B cell (primary cell): Measurements from ENCODE around the gene NCOA1. TPM values are rescaled to one million over a fixed set of nuclear protein-coding genes. Genes with fewer than 3 reads are reported as not detected.

Experiments
- ATAC-seq: fragments of 200-7000 bp; cut with Tn5 transposase; one replicate; pipeline ENCODE4 v1.10.0; 2021; ENCODE audit warnings: low read depth, mild to moderate bottlenecking, moderate number of reproducible peaks, moderate library complexity
- CTCF ChIA-PET: fragments of 350-600 bp; sonication (Branson Sonifier 250); formaldehyde crosslinking; loops from one replicate; lab custom pipeline; 2021; ENCODE audit warnings: antibody characterized with exemption, inconsistent platforms; lab: Charles Lee
- POLR2A ChIA-PET: fragments of 350-600 bp; sonication (Branson Sonifier 250); formaldehyde crosslinking; loops from one replicate; lab custom pipeline; 2021; ENCODE audit warnings: antibody characterized with exemption; lab: Charles Lee
- DNase-seq: peaks from one replicate; pipeline ENCODE4 v3.0.0; 2013
- H2AFZ ChIP-seq: 2 replicates; pipeline ENCODE4 v1.6.1; 2012; ENCODE audit warnings: mild to moderate bottlenecking, low read depth, low read length; ENCODE audit not compliant: insufficient read depth, poor library complexity, severe bottlenecking
- H3K27ac ChIP-seq, 2 donors: 1 replicate in 1 of 2; 2 replicates in 1 of 2; pipeline ENCODE4 v1.5.1; 2012 to 2013; ENCODE audit warnings: low read length in 2 of 2, mild to moderate bottlenecking in 2 of 2, moderate library complexity in 1 of 2
- H3K27me3 ChIP-seq, 4 experiments: fragments of 200-600 bp in 1 of 4; sonication (generic) in 1 of 4; replicated peaks in 1 of 4; 1 replicate in 2 of 4; 2 replicates in 2 of 4; pipeline versions ENCODE4 v1.6.1 to v1.7.0; 2013 to 2016; ENCODE audit warnings: low read length in 3 of 4, mild to moderate bottlenecking in 2 of 4, mixed read lengths in 1 of 4, moderate library complexity in 1 of 4; ENCODE audit not compliant: insufficient read depth in 4 of 4, control insufficient read depth in 3 of 4; ENCODE audit errors: control extremely low read depth in 1 of 4
- H3K36me3 ChIP-seq, 2 experiments: replicated peaks in 1 of 2; 1 replicate in 1 of 2; 2 replicates in 1 of 2; pipeline versions ENCODE4 v1.6.1 to v1.7.1; 2013; ENCODE audit warnings: low read length in 1 of 2; ENCODE audit not compliant: insufficient read depth in 2 of 2, control insufficient read depth in 1 of 2; ENCODE audit errors: control extremely low read depth in 1 of 2, extremely low read depth in 1 of 2
- H3K4me1 ChIP-seq, 2 donors: fragments of 200-600 bp in 1 of 2; sonication (generic) in 1 of 2; 1 replicate in 1 of 2; 2 replicates in 1 of 2; pipeline versions ENCODE4 v1.5.1 to v1.6.1; 2013 to 2017; ENCODE audit warnings: low read length in 2 of 2; ENCODE audit not compliant: control insufficient read depth in 2 of 2, insufficient read depth in 2 of 2
- H3K4me2 ChIP-seq: replicated peaks from 2 replicates; pipeline ENCODE3; 2012; ENCODE audit warnings: mild to moderate bottlenecking, low read depth, low read length; ENCODE audit not compliant: poor library complexity, severe bottlenecking
- H3K4me3 ChIP-seq, 5 experiments: fragments of 200-600 bp in 1 of 5; sonication (generic) in 1 of 5; 1 replicate in 3 of 5; 2 replicates in 2 of 5; pipeline versions ENCODE4 v1.5.1 to v1.7.0; 2011 to 2016; ENCODE audit warnings: low read length in 4 of 5, mild to moderate bottlenecking in 4 of 5, low read depth in 2 of 5, control low read depth in 1 of 5, moderate library complexity in 1 of 5; ENCODE audit not compliant: insufficient read depth in 1 of 5; ENCODE audit errors: control extremely low read depth in 1 of 5, extremely low read depth in 1 of 5
- H3K79me2 ChIP-seq: fragments of 200-600 bp; sonication (generic); one replicate; pipeline ENCODE4 v1.6.0; 2016; ENCODE audit warnings: low read length; ENCODE audit not compliant: control insufficient read depth, insufficient read depth
- H3K9ac ChIP-seq: fragments of 200-600 bp; sonication (generic); 2 replicates; pipeline ENCODE4 v1.6.1; 2017; ENCODE audit warnings: mild to moderate bottlenecking, low read length, moderate library complexity
- H3K9me3 ChIP-seq, 3 donors: one replicate each; pipeline versions ENCODE4 v1.6.1 to v1.7.1; 2013; ENCODE audit warnings: low read length in 2 of 3; ENCODE audit not compliant: control insufficient read depth in 2 of 3, insufficient read depth in 1 of 3; ENCODE audit errors: control extremely low read depth in 1 of 3
- H4K20me1 ChIP-seq: 2 replicates; pipeline ENCODE4 v1.6.0; 2012; ENCODE audit warnings: mild to moderate bottlenecking, low read length; ENCODE audit not compliant: insufficient read depth, control insufficient read depth, poor library complexity, severe bottlenecking
- H3K27ac Mint-ChIP-seq: one replicate; pipeline ENCODE4 v1.8.0; 2021; ENCODE audit warnings: mixed read lengths
- H3K27me3 Mint-ChIP-seq: one replicate; pipeline ENCODE4 v1.8.0; 2021; ENCODE audit warnings: mixed read lengths
- H3K4me1 Mint-ChIP-seq: one replicate; pipeline ENCODE4 v1.8.0; 2021; ENCODE audit warnings: mixed read lengths
- H3K4me3 Mint-ChIP-seq: one replicate; pipeline ENCODE4 v1.8.0; 2021; ENCODE audit warnings: mixed read lengths
- H3K9me3 Mint-ChIP-seq: one replicate; pipeline ENCODE4 v1.8.0; 2022; ENCODE audit warnings: mixed read lengths; ENCODE audit not compliant: insufficient read depth
- EZH2 ChIP-seq: IDR thresholded peaks from 2 replicates; pipeline ENCODE4 v1.6.1; 2012; ENCODE audit warnings: borderline replicate concordance, low read depth, mild to moderate bottlenecking, moderate library complexity, low read length; ENCODE audit not compliant: insufficient read depth, poor library complexity, severe bottlenecking
- WGBS: methylation state at CpG from one replicate; pipeline ENCODE4 v1.1.5; 2013; ENCODE audit warnings: missing lambda C conversion rate; ENCODE audit not compliant: insufficient coverage; 5-methylcytosine and 5-hydroxymethylcytosine counted together
- intact Hi-C: fragments of 100-400 bp; cut with micrococcal nuclease; formaldehyde crosslinking; loops from one replicate; pipeline ENCODE4 v1.10.0; 2022
- polyA plus RNA-seq: library from polyadenylated mRNA; depleted of rRNA; stranded (reverse); fragments of >200 nt; gene quantifications from 2 replicates; pipeline ENCODE4 v1.2.3, GENCODE V29; 2012
- total RNA-seq, 2 donors: library from RNA; stranded (reverse); fragments of 120-200 nt in 1 of 2; gene quantifications; 1 replicate in 1 of 2; 2 replicates in 1 of 2; pipeline versions ENCODE4 v1.2.3 to v1.2.4, GENCODE V29; 2013 to 2022
- TF ChIP-seq, protein P1 (sequence below): fragments of 200-600 bp; IDR thresholded peaks from one replicate; pipeline ENCODE4 v1.8.0; 2022; ENCODE audit warnings: antibody characterized with exemption, mild to moderate bottlenecking

Gene NCOA1
- total and polyA plus RNA-seq, 2 donors (not counting 1 experiment from before 2014, with no cell fraction given) = 11.6 to 49.1 TPM

DNA sequence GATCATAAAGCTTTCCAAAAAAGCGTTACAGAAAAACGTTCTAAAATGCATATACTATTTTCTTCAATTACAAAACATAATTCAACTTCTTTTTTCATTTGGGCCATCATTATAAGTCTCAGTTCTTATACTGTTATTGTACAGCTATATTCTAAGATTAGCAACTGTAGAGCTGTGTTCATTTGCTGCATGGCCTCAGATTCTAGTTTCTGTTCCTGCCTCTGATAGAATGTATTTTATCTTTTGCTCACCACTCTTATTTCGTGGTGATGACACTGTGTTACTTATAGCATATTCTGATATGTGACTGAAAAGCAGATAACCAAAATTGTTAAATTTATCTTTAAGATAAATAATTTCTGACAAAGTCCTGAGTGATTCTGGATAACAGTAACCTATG, 234.9 kb downstream of the NCOA1 start:
- no CpG with 5 or more reads among the region's 3 CpGs for WGBS

DNA sequence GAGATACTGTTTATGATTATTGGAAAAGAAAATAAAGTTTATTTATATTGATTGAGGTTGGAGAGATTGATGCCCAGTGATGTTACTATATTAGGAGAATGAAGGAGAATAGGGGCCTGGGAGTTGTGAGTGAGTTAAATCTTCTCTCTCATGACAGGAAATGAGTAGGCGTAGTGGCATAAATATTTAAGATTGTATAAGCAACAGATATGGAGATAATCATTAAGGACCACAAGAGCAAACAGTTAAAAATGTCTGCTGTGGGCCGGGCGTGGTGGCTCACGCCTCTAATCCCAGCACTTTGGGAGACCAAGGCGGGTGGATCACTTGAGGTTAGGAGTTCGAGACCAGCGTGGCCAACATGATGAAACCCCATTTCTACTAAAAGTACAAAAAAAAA, 239.4 kb downstream of the NCOA1 start:
- Histone ChIP-seq H4K20me1 (no peaks in the 10 kb centered on the region), H3K27me3 (no peaks in the 10 kb centered on the region), H3K4me3 (no peak overlapping the region), H3K27ac (no peak overlapping the region), H3K9me3 (no peaks in the 10 kb centered on the region), H3K4me1 (no peaks in the 10 kb centered on the region), H2AFZ (no peak overlapping the region), H3K36me3 (peaks cover 4 to 25% of the 10 kb centered on the region in 2 experiments), H3K4me2 (no peak overlapping the region), H3K9ac (no peak overlapping the region), H3K79me2 (no peaks in the 10 kb centered on the region)
- H3K4me1 Mint-ChIP-seq = no peaks in the 10 kb centered on the region
- ATAC-seq (no peak), DNase-seq (no peak)
- no peak overlapping the region for H3K27ac Mint-ChIP-seq
- ChIA-PET CTCF (interaction anchor here (0.7 kb wide), 1 partner anchor 20 kb away, joined by 3 read pairs; no protein-coding TSS in a partner anchor), POLR2A (no interaction called here)
- WGBS = 100% methylated on average over 1 of the region's 7 CpGs
- intact Hi-C loops = no loop called here
- H3K4me3 Mint-ChIP-seq = no peak overlapping the region
- no peaks in the 10 kb centered on the region for H3K9me3 Mint-ChIP-seq
- TF ChIP-seq EZH2 = no peak
- TF ChIP-seq, protein P1, sequence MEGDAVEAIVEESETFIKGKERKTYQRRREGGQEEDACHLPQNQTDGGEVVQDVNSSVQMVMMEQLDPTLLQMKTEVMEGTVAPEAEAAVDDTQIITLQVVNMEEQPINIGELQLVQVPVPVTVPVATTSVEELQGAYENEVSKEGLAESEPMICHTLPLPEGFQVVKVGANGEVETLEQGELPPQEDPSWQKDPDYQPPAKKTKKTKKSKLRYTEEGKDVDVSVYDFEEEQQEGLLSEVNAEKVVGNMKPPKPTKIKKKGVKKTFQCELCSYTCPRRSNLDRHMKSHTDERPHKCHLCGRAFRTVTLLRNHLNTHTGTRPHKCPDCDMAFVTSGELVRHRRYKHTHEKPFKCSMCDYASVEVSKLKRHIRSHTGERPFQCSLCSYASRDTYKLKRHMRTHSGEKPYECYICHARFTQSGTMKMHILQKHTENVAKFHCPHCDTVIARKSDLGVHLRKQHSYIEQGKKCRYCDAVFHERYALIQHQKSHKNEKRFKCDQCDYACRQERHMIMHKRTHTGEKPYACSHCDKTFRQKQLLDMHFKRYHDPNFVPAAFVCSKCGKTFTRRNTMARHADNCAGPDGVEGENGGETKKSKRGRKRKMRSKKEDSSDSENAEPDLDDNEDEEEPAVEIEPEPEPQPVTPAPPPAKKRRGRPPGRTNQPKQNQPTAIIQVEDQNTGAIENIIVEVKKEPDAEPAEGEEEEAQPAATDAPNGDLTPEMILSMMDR = no peak
- no peaks in the 10 kb centered on the region for H3K27me3 Mint-ChIP-seq

More for the DNA sequence above, 234.9 kb downstream of the NCOA1 start:
- intact Hi-C loops = no loop called here
- no peak for DNase-seq
- ChIA-PET CTCF (no interaction called here), POLR2A (no interaction called here)
- H3K27me3 Mint-ChIP-seq = no peaks in the 10 kb centered on the region
- Histone ChIP-seq H3K79me2 (no peaks in the 10 kb centered on the region), H3K4me2 (no peak overlapping the region), H3K27me3 (no peaks in the 10 kb centered on the region), H3K27ac (no peak overlapping the region), H3K4me3 (no peak overlapping the region), H3K4me1 (no peaks in the 10 kb centered on the region), H3K9me3 (no peaks in the 10 kb centered on the region), H2AFZ (no peak overlapping the region), H3K36me3 (peaks cover 4 to 23% of the 10 kb centered on the region in 2 experiments), H3K9ac (no peak overlapping the region), H4K20me1 (no peaks in the 10 kb centered on the region)
- H3K9me3 Mint-ChIP-seq = no peaks in the 10 kb centered on the region
- TF ChIP-seq EZH2 = no peak
- TF ChIP-seq, protein P1 = no peak
- H3K4me3 Mint-ChIP-seq = no peak overlapping the region
- no peak overlapping the region for H3K27ac Mint-ChIP-seq
- ATAC-seq = no peak
- peaks cover 9% of the 10 kb centered on the region for H3K4me1 Mint-ChIP-seq
